ENCODE results near the gene INCA1. TPM values are rescaled to one million over a fixed set of nuclear protein-coding genes. Genes with fewer than 3 reads are reported as not detected.

Gene INCA1
- total RNA-seq, 4 donors from 2014 or later = 0.73 to 1.4 (median 1.2) TPM

DNA sequence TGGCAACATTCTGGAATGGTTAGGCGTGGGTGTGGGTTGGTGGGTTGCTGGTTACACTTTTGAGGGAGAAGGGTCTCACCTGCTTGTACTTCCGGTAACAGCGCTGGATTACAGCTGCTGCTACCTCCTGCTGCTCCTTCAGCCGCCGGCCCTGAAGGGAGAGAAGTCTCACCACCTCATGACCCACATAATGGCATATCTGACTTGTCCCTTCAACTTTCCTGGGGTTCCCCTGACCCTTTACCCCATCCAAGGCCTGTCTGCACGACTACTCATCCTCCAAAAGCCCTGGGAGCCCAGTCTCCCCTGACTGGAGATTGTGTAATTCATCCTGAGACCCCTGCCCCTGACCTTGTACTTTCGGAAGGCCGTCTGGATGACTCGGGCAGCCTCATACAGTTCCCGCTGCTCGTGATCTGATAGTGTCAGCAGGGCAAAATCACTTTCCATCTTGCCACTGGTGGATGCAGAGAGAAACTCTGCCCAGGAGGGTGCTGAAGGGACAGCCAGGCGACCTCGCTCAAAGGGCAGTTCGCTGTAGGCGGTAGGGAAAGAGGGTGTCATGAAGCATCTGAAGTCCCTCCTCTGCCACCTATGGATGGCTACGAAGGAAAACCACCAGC lies 27.7 kb downstream of the INCA1 start:
- Histone ChIP-seq H3K27me3 (no peaks in the 10 kb centered on the region), H3K4me3 (peak overlapping the region; percentile 55), H3K9me3 (no peaks in the 10 kb centered on the region), H3K27ac (peak overlapping the region; percentile 27), H3K4me1 (peaks cover 38% of the 10 kb centered on the region), H3K36me3 (peaks cover 45% of the 10 kb centered on the region)
- DNase-seq (ENCODE audit: low spot score in 2 of 2) = no peak
- TF ChIP-seq, protein P1, sequence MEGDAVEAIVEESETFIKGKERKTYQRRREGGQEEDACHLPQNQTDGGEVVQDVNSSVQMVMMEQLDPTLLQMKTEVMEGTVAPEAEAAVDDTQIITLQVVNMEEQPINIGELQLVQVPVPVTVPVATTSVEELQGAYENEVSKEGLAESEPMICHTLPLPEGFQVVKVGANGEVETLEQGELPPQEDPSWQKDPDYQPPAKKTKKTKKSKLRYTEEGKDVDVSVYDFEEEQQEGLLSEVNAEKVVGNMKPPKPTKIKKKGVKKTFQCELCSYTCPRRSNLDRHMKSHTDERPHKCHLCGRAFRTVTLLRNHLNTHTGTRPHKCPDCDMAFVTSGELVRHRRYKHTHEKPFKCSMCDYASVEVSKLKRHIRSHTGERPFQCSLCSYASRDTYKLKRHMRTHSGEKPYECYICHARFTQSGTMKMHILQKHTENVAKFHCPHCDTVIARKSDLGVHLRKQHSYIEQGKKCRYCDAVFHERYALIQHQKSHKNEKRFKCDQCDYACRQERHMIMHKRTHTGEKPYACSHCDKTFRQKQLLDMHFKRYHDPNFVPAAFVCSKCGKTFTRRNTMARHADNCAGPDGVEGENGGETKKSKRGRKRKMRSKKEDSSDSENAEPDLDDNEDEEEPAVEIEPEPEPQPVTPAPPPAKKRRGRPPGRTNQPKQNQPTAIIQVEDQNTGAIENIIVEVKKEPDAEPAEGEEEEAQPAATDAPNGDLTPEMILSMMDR (IDR thresholded peaks at IDR 0.05) = no peak
- TF ChIP-seq EP300 (IDR thresholded peaks at IDR 0.05) = no peak
- TF ChIP-seq POLR2AphosphoS5 (IDR thresholded peaks at IDR 0.05) = no peak
- no peak for TF ChIP-seq POLR2A (IDR thresholded peaks at IDR 0.05)
- 89% methylated on average over 16 of the region's 16 CpGs for WGBS

DNA sequence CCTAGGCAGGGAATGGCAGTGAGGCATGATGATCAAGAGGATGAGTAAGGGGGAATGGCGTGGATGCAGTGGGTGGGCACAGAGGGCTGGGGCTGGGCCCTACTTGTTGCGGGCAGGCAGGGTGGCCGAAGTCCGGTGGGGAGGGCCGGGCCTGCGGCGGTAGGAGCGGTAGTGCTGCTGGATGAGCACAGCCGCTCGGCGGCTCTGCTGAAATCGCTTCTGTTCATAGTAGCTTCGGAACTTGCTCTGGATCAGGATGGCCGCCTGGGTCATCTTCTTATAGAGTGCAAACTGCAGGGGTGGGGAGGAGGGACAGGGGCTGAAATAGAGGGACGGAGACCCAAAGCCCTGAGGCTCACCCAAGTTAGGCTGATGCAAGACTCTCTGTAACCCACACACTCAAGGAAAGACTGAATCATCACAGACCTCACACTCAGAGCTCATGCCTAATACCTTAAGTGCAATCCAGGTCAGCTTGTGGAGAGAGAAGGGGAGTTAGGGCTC lies 28.2 kb downstream of the INCA1 start:
- Histone ChIP-seq H3K9me3 (no peaks in the 10 kb centered on the region), H3K36me3 (peaks cover 42% of the 10 kb centered on the region), H3K4me1 (peaks cover 38% of the 10 kb centered on the region), H3K27me3 (no peaks in the 10 kb centered on the region), H3K27ac (peak overlapping the region; percentile 90), H3K4me3 (peak overlapping the region; percentile 55)
- 90% methylated on average over 15 of the region's 15 CpGs for WGBS
- TF ChIP-seq POLR2AphosphoS5 (IDR thresholded peaks at IDR 0.05) = no peak
- no peak for TF ChIP-seq POLR2A (IDR thresholded peaks at IDR 0.05)
- TF ChIP-seq, protein P1 (IDR thresholded peaks at IDR 0.05) = no peak
- no peak for TF ChIP-seq EP300 (IDR thresholded peaks at IDR 0.05)
- no peak for DNase-seq (ENCODE audit: low spot score in 2 of 2)

DNA sequence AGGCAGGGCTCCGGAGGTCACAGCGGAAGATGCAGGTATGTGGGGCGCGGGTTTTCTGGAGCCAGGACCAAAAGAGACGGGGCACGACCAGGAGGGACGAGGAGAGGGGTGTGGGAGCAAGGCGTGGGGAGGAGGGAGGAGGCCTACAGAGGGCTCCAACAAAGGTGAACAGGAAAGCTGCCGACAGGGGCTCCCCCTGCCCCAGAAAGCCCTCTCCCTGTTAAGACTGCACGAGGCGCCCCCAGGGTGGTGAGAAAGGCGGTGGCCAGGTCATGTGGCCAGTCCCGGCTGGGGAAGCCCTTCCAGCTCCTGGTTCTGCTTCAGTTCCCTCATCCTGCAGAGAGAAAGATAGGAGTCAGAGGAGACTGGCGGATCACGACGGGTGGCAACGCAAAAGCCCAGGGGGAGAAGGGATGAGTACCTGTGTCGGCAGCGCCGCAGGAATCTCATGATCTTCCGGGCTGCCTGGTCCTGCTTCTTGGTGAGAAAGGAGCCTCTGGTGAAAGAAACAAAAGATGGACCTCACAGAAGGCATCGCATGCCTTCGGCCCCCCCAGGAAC lies 28.8 kb downstream of the INCA1 start:
- DNase-seq (ENCODE audit: low spot score in 2 of 2) = no peak
- Histone ChIP-seq H3K4me1 (peaks cover 38% of the 10 kb centered on the region), H3K27me3 (no peaks in the 10 kb centered on the region), H3K36me3 (peaks cover 36% of the 10 kb centered on the region), H3K27ac (peak overlapping the region; percentile 90), H3K9me3 (no peaks in the 10 kb centered on the region), H3K4me3 (peak overlapping the region; percentile 55)
- TF ChIP-seq EP300 (IDR thresholded peaks at IDR 0.05) = no peak
- TF ChIP-seq POLR2AphosphoS5 (IDR thresholded peaks at IDR 0.05) = no peak
- no peak for TF ChIP-seq POLR2A (IDR thresholded peaks at IDR 0.05)
- TF ChIP-seq, protein P1 (IDR thresholded peaks at IDR 0.05) = no peak
- WGBS = 32% methylated on average over 23 of the region's 23 CpGs

DNA sequence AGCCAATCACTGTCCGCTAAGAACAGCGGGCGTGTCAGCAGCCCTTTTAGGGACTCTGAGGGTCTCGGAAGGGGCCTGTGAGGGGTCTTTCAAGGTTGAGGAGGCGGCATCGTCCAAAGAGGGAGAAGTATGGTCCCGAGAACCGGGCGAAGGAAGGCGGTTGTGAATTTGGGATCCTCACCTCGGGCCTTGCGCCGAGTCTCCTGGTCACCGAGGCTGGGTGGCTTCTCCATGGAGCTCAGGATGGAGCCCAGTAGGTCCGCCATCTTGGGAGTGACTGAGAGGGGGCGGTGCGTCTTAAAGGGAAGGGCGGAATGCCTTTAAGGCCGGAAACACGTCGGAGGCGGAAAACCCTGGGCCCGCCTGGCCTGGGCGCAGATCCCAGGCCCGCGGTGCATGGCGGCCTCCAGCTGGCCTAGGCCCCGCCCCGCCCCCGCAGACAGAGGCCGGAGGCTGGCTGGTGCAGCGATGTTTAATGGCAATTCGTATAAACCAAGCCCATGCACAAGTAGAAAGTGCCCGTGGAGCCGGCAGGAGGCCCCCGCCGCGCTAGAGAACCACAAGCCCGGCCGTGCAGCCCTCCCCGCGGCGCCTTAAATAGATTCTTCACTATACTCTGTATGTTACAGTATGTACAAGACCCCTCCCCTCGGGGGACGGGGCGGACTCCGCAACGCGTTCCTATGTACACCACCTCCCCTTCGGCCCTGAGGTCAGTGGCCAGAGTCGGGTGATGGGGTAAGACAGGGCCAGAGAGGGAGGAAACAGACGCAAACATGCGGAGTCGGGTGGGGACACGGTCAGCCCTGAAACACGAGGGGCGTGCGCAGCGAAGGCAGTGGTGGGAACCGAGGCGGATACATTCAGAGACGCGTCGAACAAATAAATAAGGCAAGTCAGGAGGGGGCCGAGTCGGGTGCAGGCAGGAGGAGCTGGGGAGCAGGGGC lies 29.5 kb downstream of the INCA1 start, which contains the start of gene SPAG7:
TSS of gene SPAG7 (minus strand) at position 279 of the 947 bp plus-strand sequence. CDS start at position 266, 13 bp downstream.
- WGBS = 2% methylated on average over 47 of the region's 66 CpGs
- DNase-seq (ENCODE audit: low spot score in 2 of 2) = peak; percentile 96 to 98

More for the DNA sequence above, 29.5 kb downstream of the INCA1 start, which contains the start of gene SPAG7:
- Histone ChIP-seq H3K36me3 (peaks cover 29% of the 10 kb centered on the region), H3K27me3 (no peaks in the 10 kb centered on the region), H3K4me1 (peaks cover 38% of the 10 kb centered on the region), H3K4me3 (peak within 1 kb of the TSS; percentile 55), H3K27ac (peak within 1 kb of the TSS; percentile 90), H3K9me3 (no peaks in the 10 kb centered on the region)
- TF ChIP-seq, protein P1 (IDR thresholded peaks at IDR 0.05) = no peak
- TF ChIP-seq POLR2A (IDR thresholded peaks at IDR 0.05) (peak in 1 of 2 donors; percentile 43), POLR2AphosphoS5 (IDR thresholded peaks at IDR 0.05) (peak; percentile 67 to 93 (median 78))

All from suprapubic skin (tissue), 4 donors.